Measurements from ENCODE around the gene SULT1E1.

The SULT1E1 gene

GRCh38 chr4:69875576-69875975 is 15.6 kb upstream of the SULT1E1 start:
- Histone ChIP-seq H3K36me3 (no peaks in the 10 kb centered on the region), H3K4me1 (no peaks in the 10 kb centered on the region), H3K27me3 (no peaks in the 10 kb centered on the region), H3K27ac (no peak overlapping the region), H3K4me3 (no peak overlapping the region), H3K9me3 (no peaks in the 10 kb centered on the region)
- intact Hi-C loops (cut with DNase I; ENCODE audit: low total_unique reads), result no loop called here
- no peak for TF ChIP-seq CTCF (IDR thresholded peaks at IDR 0.05)
- DNase-seq, result no peak

- no peak for DNase-seq
- no peak overlapping the region for H3K4me3 ChIP-seq
- H3K4me1 ChIP-seq, result no peaks in the 10 kb centered on the region
- H3K9me3 ChIP-seq, result no peaks in the 10 kb centered on the region
- no peaks in the 10 kb centered on the region for H3K27me3 ChIP-seq
- H3K27ac ChIP-seq, result no peak overlapping the region
- no peaks in the 10 kb centered on the region for H3K36me3 ChIP-seq
- TF ChIP-seq CTCF (IDR thresholded peaks at IDR 0.05), result no peak
- intact Hi-C loops (cut with DNase I; ENCODE audit: low total_unique reads), result no loop called here
Observed at GRCh38 chr4:69874507-69874906, 14.6 kb upstream of the SULT1E1 start.

GRCh38 chr4:69861756-69862155 is 1.8 kb upstream of the SULT1E1 start:
- no peak for DNase-seq
- Histone ChIP-seq H3K36me3 (no peaks in the 10 kb centered on the region), H3K4me3 (no peak overlapping the region), H3K4me1 (no peaks in the 10 kb centered on the region), H3K9me3 (no peaks in the 10 kb centered on the region), H3K27ac (no peak overlapping the region), H3K27me3 (no peaks in the 10 kb centered on the region)
- intact Hi-C loops (cut with DNase I; ENCODE audit: low total_unique reads), result no loop called here
- TF ChIP-seq CTCF (IDR thresholded peaks at IDR 0.05), result no peak

- Histone ChIP-seq H3K27me3 (no peaks in the 10 kb centered on the region), H3K4me1 (no peaks in the 10 kb centered on the region), H3K27ac (no peak overlapping the region), H3K4me3 (no peak overlapping the region), H3K36me3 (no peaks in the 10 kb centered on the region), H3K9me3 (no peaks in the 10 kb centered on the region)
- no peak for TF ChIP-seq CTCF (IDR thresholded peaks at IDR 0.05)
- no peak for DNase-seq
- intact Hi-C loops (cut with DNase I; ENCODE audit: low total_unique reads), result no loop called here
Observed at GRCh38 chr4:69860521-69861298, 765 bp upstream of the SULT1E1 start.

GRCh38 chr4:69859140-69859685 is 732 bp downstream of the SULT1E1 start:
- TF ChIP-seq CTCF (IDR thresholded peaks at IDR 0.05), result no peak
- Histone ChIP-seq H3K27me3 (no peaks in the 10 kb centered on the region), H3K4me1 (no peaks in the 10 kb centered on the region), H3K9me3 (no peaks in the 10 kb centered on the region), H3K27ac (no peak overlapping the region), H3K36me3 (no peaks in the 10 kb centered on the region), H3K4me3 (no peak overlapping the region)
- intact Hi-C loops (cut with DNase I; ENCODE audit: low total_unique reads), result no loop called here
- no peak for DNase-seq
